ENCODE measurements around the gene MRRF. TPM values are rescaled to one million over a fixed set of nuclear protein-coding genes. Genes with fewer than 3 reads are reported as not detected.

MRRF gene
- total RNA-seq, 1 donor from 2014 or later: 55.2 TPM

DNA sequence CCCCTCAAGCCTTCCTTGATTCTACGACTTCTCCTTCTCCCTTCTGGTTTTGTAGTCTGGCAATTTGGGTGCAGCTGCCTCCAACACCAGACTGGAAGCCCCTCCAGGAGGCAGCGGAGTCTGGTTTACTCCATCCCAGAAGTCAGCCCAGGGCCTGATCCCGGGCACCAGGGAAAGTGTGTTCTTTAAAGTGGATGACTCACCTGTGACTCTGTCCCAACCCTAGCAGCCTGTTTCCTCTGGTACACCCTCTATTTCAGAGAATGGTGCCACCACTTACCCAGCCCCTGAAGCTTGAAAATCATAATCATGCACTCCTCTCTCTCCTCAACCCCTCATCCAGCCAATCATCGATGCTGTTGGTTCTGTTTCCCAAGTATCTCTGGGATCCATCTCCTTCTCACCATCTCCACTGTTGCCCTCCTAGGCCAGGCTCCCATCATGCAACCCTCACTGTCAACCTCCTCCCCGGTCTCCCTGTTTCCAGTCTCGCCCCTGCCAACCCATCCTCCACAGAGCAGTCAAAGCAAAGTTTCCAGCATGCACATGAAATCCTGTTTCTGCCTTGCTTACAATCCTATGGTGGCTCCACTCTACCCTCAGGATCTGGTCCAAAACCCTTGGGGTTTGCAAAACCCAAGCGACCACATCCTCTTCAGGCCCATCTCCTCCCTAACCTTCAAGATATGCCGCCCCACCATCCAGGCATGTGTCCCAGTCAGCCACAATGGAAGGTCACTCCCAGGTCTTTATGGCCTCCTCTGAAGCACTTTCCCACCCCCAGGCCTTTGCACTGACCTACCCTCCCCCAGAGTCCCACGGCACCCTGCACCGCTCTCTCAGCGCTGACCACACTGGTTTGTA is 46.4 kb upstream of the MRRF start:
- H3K4me3 Mint-ChIP-seq: peak overlapping the region; percentile 73
- H3K4me1 Mint-ChIP-seq: peaks cover 34% of the 10 kb centered on the region
- DNase-seq (no peak), ATAC-seq (ENCODE audit: low read depth) (no peak)
- TF ChIP-seq, protein P1, sequence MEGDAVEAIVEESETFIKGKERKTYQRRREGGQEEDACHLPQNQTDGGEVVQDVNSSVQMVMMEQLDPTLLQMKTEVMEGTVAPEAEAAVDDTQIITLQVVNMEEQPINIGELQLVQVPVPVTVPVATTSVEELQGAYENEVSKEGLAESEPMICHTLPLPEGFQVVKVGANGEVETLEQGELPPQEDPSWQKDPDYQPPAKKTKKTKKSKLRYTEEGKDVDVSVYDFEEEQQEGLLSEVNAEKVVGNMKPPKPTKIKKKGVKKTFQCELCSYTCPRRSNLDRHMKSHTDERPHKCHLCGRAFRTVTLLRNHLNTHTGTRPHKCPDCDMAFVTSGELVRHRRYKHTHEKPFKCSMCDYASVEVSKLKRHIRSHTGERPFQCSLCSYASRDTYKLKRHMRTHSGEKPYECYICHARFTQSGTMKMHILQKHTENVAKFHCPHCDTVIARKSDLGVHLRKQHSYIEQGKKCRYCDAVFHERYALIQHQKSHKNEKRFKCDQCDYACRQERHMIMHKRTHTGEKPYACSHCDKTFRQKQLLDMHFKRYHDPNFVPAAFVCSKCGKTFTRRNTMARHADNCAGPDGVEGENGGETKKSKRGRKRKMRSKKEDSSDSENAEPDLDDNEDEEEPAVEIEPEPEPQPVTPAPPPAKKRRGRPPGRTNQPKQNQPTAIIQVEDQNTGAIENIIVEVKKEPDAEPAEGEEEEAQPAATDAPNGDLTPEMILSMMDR (IDR thresholded peaks at IDR 0.05): no peak
- no peak overlapping the region for H3K27ac Mint-ChIP-seq
- H3K9me3 Mint-ChIP-seq: no peaks in the 10 kb centered on the region
- ChIA-PET POLR2A (no interaction called here), CTCF (no interaction called here)
- intact Hi-C loops (cut with micrococcal nuclease): no loop called here
- no peaks in the 10 kb centered on the region for H3K36me3 Mint-ChIP-seq (ENCODE audit: low read depth)
- peaks cover 77% of the 10 kb centered on the region for H3K27me3 Mint-ChIP-seq

DNA sequence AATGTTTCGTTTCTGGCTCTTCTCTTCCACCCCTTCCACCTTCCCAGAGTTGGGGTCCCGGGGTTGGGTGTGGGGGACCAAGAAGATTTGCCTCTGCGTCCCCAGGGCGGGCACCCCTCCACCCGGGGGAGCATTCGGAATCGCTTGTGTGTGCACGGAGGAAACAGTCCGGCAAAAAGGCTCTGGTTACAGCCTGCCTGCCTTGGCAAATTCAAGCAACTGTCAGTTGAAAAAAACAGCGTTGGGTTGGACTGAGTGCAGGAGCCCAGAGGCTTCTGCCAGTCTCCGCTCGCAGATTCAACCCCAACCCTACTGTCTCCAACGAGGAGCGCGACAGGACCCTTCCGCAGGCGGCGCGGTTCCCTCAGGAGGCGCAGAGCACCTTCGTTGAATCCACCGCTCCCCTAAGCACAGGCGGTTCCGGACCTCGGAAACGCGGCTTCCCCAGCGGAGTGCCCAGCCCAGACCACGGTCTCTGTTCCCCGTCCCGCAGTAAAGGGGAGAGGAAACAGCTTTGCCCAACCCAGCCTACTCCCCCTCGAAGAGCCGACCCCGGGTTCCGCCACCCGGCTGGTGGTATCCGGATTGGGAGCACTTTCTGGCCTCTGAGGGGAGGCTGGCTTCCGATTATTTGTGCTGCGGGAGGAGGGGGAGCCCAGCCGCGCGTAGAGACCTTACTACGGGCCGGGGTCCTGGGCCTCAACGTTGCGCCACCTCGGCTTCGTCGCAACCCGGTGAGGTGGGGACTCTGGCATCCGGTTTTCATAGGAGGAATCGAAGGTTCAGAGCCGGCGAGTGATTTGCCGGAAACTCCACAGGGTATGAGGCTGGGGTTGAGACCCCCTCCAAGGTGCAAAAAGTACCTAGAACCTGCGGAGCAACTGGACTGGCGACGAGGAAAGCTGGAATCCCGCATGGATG is 45.5 kb upstream of the MRRF start:
- ATAC-seq (ENCODE audit: low read depth) (peak; percentile 10), DNase-seq (no peak)
- ChIA-PET POLR2A (no interaction called here), CTCF (no interaction called here)
- TF ChIP-seq, protein P1 (IDR thresholded peaks at IDR 0.05): no peak
- Mint-ChIP-seq H3K27me3 (peaks cover 74% of the 10 kb centered on the region), H3K27ac (no peak overlapping the region), H3K4me3 (peak overlapping the region; percentile 73), H3K9me3 (no peaks in the 10 kb centered on the region), H3K4me1 (peaks cover 33% of the 10 kb centered on the region), H3K36me3 (ENCODE audit: low read depth) (no peaks in the 10 kb centered on the region)
- intact Hi-C loops (cut with micrococcal nuclease): no loop called here

DNA sequence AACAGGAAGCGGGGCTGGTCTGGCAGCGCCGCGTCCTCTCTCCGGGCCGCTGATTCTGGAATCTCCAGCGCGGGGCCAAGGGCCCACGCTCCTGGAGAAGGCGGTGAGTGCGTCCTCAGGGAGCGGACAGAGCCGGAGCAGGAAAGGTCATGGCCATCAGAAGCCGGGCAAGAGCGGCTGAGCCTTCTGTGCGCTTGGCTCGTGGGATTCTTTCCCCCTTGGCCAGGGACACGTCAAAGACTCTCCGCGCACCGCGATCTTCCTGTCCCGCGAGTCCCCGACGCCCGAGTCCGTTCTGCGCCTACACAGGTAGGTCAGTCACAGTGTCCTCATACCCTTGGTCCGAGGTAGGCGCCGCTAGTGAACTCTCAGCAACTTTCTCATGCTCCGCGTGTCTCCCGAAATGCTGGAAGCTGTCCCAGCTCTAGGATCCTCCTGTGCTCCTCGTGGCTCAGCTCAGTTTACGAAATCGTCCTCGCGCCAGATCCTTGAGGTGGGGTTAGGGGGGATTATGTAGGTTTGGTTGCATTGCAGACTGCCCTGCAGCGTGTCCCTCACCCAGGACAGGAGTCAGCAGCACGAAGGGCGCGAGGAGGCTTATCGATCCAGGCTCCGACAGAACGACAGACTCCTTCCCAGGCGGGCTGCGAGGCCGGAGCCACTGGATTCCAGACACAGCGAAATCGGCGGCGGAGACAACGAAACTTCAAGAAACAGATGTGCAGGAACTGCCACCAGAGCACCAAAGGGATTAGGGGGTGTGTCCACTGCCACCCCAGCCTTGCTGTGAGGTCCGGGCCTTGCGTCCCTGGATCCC is 44.6 kb upstream of the MRRF start:
- peaks cover 74% of the 10 kb centered on the region for H3K27me3 Mint-ChIP-seq
- H3K4me1 Mint-ChIP-seq: peaks cover 29% of the 10 kb centered on the region
- no peak overlapping the region for H3K27ac Mint-ChIP-seq
- no peaks in the 10 kb centered on the region for H3K36me3 Mint-ChIP-seq (ENCODE audit: low read depth)
- ATAC-seq (ENCODE audit: low read depth): no peak
- POLR2A ChIA-PET: no interaction called here
- CTCF ChIA-PET: no interaction called here
- peak overlapping the region; percentile 73 for H3K4me3 Mint-ChIP-seq
- DNase-seq: no peak
- intact Hi-C loops (cut with micrococcal nuclease): no loop called here
- H3K9me3 Mint-ChIP-seq: no peaks in the 10 kb centered on the region
- TF ChIP-seq, protein P1 (IDR thresholded peaks at IDR 0.05): no peak

DNA sequence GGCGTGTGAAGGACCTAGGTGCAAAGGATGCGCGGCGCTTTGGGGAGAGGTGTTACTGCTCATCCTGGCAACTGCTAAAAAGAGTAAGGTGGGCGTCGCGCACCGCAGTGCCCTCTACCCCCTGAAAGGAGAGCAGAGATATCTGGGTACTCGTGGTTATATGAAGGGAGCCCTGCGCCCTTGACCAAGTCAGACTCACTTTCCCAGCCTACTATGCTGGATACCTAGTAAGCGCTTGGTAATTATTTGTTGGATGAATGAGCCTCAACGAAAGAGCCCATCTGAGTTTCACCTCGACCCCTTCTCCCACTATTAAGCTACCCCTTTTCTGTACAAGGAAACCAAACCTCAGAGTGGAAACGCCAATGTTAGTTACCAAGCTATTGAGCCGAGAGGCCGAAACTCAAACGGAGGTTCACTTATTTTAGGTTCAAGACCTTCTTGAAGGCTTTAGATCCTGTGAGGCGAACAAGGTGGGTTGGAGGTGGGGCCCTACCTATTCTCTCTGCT is 44.0 kb upstream of the MRRF start:
- Mint-ChIP-seq H3K4me1 (peaks cover 29% of the 10 kb centered on the region), H3K9me3 (no peaks in the 10 kb centered on the region), H3K27ac (no peak overlapping the region), H3K36me3 (ENCODE audit: low read depth) (no peaks in the 10 kb centered on the region), H3K27me3 (peaks cover 67% of the 10 kb centered on the region), H3K4me3 (no peak overlapping the region)
- TF ChIP-seq, protein P1 (IDR thresholded peaks at IDR 0.05): no peak
- ChIA-PET POLR2A (no interaction called here), CTCF (no interaction called here)
- intact Hi-C loops (cut with micrococcal nuclease): no loop called here
- ATAC-seq (ENCODE audit: low read depth) (no peak), DNase-seq (no peak)

All from activated B cell treated with CpG ODN at 0.5 μM for 24 hours (primary cell).